HepG2 (cell line): Measurements from ENCODE around the gene KHNYN. TPM values are rescaled to one million over a fixed set of nuclear protein-coding genes. Genes with fewer than 3 reads are reported as not detected.
A peak's percentile ranks its signal among the peaks of the same experiment; 100 is the strongest.

Source experiments
- CSRNP1 ChIP-seq: sonication (generic); formaldehyde crosslinking; IDR thresholded peaks from 2 replicates; pipeline ENCODE4 v1.8.1; 2023; ENCODE audit warnings: mild to moderate bottlenecking, missing genetic modification reagents
- HOXA3 ChIP-seq: sonication (generic); formaldehyde crosslinking; IDR thresholded peaks from 2 replicates; pipeline ENCODE4 v1.5.0; 2020; ENCODE audit warnings: missing genetic modification reagents
- MAFF ChIP-seq: IDR thresholded peaks from 2 replicates; pipeline ENCODE4 v1.6.1; 2011; ENCODE audit warnings: low read depth, low read length, improper control_type of control experiment
- MTF2 ChIP-seq: sonication (generic); formaldehyde crosslinking; IDR thresholded peaks from 2 replicates; pipeline ENCODE4 v1.5.0; 2020; ENCODE audit warnings: missing genetic modification reagents, borderline replicate concordance
- NCOR1 ChIP-seq: fragments of 200-600 bp; sonication (generic); IDR thresholded peaks from 2 replicates; pipeline ENCODE4 v1.7.0; 2017; ENCODE audit warnings: antibody characterized with exemption, low read length, borderline replicate concordance
- NR2C2 ChIP-seq: sonication (generic); formaldehyde crosslinking; IDR thresholded peaks from 2 replicates; pipeline ENCODE4 v1.4.0; 2020; ENCODE audit warnings: missing genetic modification reagents, mild to moderate bottlenecking, moderate library complexity, borderline replicate concordance
- ONECUT2 ChIP-seq: sonication (generic); formaldehyde crosslinking; IDR thresholded peaks from 2 replicates; pipeline ENCODE4 v1.4.0; 2020; ENCODE audit warnings: missing genetic modification reagents
- RBAK ChIP-seq: sonication (generic); formaldehyde crosslinking; IDR thresholded peaks from 2 replicates; pipeline ENCODE4 v1.5.1; 2020; ENCODE audit warnings: mild to moderate bottlenecking, missing genetic modification reagents
- RBM22 ChIP-seq: fragments of 200-400 bp; formaldehyde crosslinking; optimal IDR thresholded peaks from 2 replicates; pipeline ENCODE3; 2017; ENCODE audit warnings: mild to moderate bottlenecking, low read length, moderate library complexity
- SMARCE1 ChIP-seq: fragments of 450-650 bp; IDR thresholded peaks from 2 replicates; pipeline ENCODE4 v1.6.1; 2017; ENCODE audit warnings: borderline replicate concordance
- STAT6 ChIP-seq: sonication (generic); formaldehyde crosslinking; IDR thresholded peaks from 2 replicates; pipeline ENCODE4 v1.4.0; 2020; ENCODE audit warnings: missing genetic modification reagents, mild to moderate bottlenecking, borderline replicate concordance
- THAP8 ChIP-seq: sonication (generic); formaldehyde crosslinking; IDR thresholded peaks from 2 replicates; pipeline ENCODE4 v1.5.1; 2020; ENCODE audit warnings: missing genetic modification reagents, mild to moderate bottlenecking, borderline replicate concordance
- UBTF ChIP-seq: sonication (generic); formaldehyde crosslinking; IDR thresholded peaks from 2 replicates; pipeline ENCODE4 v1.4.0; 2020; ENCODE audit warnings: mild to moderate bottlenecking, missing genetic modification reagents
- USF2 ChIP-seq, 2 experiments: sonication (generic) in 1 of 2; formaldehyde crosslinking in 1 of 2; IDR thresholded peaks; 2 replicates each; pipeline versions ENCODE4 v1.5.1 to v1.6.1; 2011 to 2020; ENCODE audit warnings: borderline replicate concordance in 1 of 2, low read depth in 1 of 2, low read length in 1 of 2, mild to moderate bottlenecking in 1 of 2, missing genetic modification reagents in 1 of 2, moderate library complexity in 1 of 2
- ZFY ChIP-seq: sonication (generic); formaldehyde crosslinking; IDR thresholded peaks from 2 replicates; pipeline ENCODE4 v1.4.0; 2020; ENCODE audit warnings: missing genetic modification reagents
- ZNF12 ChIP-seq: sonication (generic); formaldehyde crosslinking; IDR thresholded peaks from 2 replicates; pipeline ENCODE4 v1.5.0; 2020; ENCODE audit warnings: missing genetic modification reagents
- ZNF256 ChIP-seq: sonication (generic); formaldehyde crosslinking; conservative IDR thresholded peaks from 2 replicates; pipeline ENCODE4 v1.4.0; 2020; ENCODE audit warnings: missing genetic modification reagents
- ZZZ3 ChIP-seq: sonication (generic); formaldehyde crosslinking; IDR thresholded peaks from 2 replicates; pipeline ENCODE4 v1.4.0; 2020; ENCODE audit warnings: missing genetic modification reagents, mild to moderate bottlenecking, borderline replicate concordance
- polyA plus RNA-seq, 8 experiments: library from polyadenylated mRNA; depleted of rRNA in 3 of 8; stranded (reverse) in 7 of 8; unstranded in 1 of 8; fragments of >200 nt; fragmentation: Illumina TruSeq in 4 of 8; extraction: Trizol in 4 of 8; gene quantifications; 2 replicates each; pipeline versions ENCODE4 v1.2.1 to v1.2.3, GENCODE V29; 2011 to 2016; ENCODE audit warnings: low read depth in 4 of 8, missing spikeins in 1 of 8, mixed read lengths in 1 of 8; ENCODE audit not compliant: insufficient read depth in 1 of 8
- total RNA-seq, 5 experiments: library from RNA; depleted of rRNA; stranded (reverse); fragments of >200 nt; fragmentation: Illumina TruSeq; extraction: Trizol; gene quantifications; 2 replicates each; pipeline ENCODE4 v1.2.3, GENCODE V29; 2016; ENCODE audit warnings: low read depth in 1 of 5

KHNYN gene
- total and polyA plus RNA-seq, 2 of the 13 experiments (the other 11 are each of a cell fraction or from before 2014, with no cell fraction given): 52.8 to 75.7 TPM

GRCh38 chr14:24430143-24430681, 458 bp downstream of the KHNYN start (continued):
- TF ChIP-seq STAT6 (CRISPR knock-in tag): no peak; the same call in 1 of the 2 replicates
- TF ChIP-seq RBAK: no peak
- TF ChIP-seq UBTF (CRISPR knock-in tag): 0 out of 2 replicates have a peak, but pooled peaks have one; percentile 45
- TF ChIP-seq ZNF12 (CRISPR knock-in tag): no peak
- no peak for TF ChIP-seq SMARCE1
- TF ChIP-seq RBM22: peak; percentile 55
- TF ChIP-seq MAFF: no peak
- TF ChIP-seq MTF2 (CRISPR knock-in tag): 0 out of 2 replicates have a peak, but pooled peaks have one; percentile 78
- TF ChIP-seq NR2C2: no peak
- no peak; the same call in 1 of the 2 replicates for TF ChIP-seq CSRNP1 (CRISPR knock-in tag)
- no peak for TF ChIP-seq ONECUT2 (CRISPR knock-in tag)
- TF ChIP-seq ZZZ3: no peak
- TF ChIP-seq THAP8: no peak
- no peak for TF ChIP-seq USF2 (IDR thresholded peaks at IDR 0.05; ENCODE audit: low read depth, low read length)
- no peak for TF ChIP-seq USF2 (CRISPR knock-in tag; IDR thresholded peaks at IDR 0.05; ENCODE audit: borderline replicate concordance)
- TF ChIP-seq ZNF256 (CRISPR knock-in tag): no peak
- TF ChIP-seq NCOR1: no peak
- TF ChIP-seq HOXA3 (CRISPR knock-in tag): 0 out of 2 replicates have a peak, but pooled peaks have one; percentile 42
- no peak for TF ChIP-seq ZFY
